Measurements from ENCODE around the gene EIF4G1.

Gene EIF4G1

DNA sequence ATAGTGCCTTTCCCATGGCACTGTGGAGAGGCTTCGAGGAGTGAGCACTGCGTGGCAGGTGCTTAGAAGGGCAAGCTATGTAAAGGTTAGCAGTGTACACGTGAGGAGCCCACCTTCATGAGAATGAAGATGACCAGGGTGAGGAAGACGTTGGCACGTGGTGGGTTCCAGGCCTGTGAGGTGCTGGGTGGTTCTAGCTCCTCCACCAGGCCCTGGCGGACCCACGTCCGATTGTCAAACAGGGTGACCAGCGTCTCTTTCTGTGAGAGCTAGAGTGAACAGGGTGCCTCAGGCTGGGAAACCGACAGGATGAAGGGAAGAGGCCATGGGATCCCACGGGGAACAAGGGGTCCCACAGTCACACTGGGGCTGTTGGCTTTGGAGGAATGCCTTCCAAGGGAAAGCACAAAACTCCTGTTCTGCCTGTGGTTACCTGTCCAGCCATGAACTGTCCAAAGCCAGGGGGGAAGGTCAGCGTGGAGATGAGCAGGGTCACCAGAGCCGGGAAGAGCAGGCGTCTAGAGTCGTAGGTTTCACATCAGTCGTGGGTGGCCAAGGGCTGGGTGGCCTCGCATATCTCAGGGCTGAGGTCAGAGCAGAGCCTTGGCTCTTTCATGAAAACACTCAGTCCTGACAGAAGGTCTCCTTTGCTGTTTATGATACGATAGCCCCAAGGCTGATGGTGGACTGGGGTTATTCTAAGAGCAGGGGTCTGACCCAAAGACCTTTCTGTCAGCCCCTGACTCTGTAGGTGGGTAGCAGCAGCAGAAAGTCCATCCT, 41.0 kb downstream of the EIF4G1 start:
- DNase-seq, result no peak
- Histone ChIP-seq H3K27me3 (ENCODE audit: insufficient read depth, low read depth, severe bottlenecking) (no peaks in the 10 kb centered on the region), H3K4me3 (ENCODE audit: low read depth, low read length) (no peak overlapping the region), H3K9me3 (ENCODE audit: severe bottlenecking) (no peaks in the 10 kb centered on the region), H3K36me3 (peaks cover 62% of the 10 kb centered on the region), H3K27ac (no peak overlapping the region)
- TF ChIP-seq CTCF (IDR thresholded peaks at IDR 0.05; ENCODE audit: low read depth, low read length), result no peak

- Histone ChIP-seq H3K4me3 (ENCODE audit: low read depth, low read length) (no peak overlapping the region), H3K27me3 (ENCODE audit: insufficient read depth, low read depth, severe bottlenecking) (no peaks in the 10 kb centered on the region), H3K9me3 (ENCODE audit: severe bottlenecking) (no peaks in the 10 kb centered on the region), H3K36me3 (peaks cover 45% of the 10 kb centered on the region), H3K27ac (no peak overlapping the region)
- TF ChIP-seq CTCF (IDR thresholded peaks at IDR 0.05; ENCODE audit: low read depth, low read length), result no peak
- DNase-seq, result no peak
Observed at GRCh38 chr3:184357248-184358123, 43.1 kb downstream of the EIF4G1 start.

GRCh38 chr3:184358124-184358767, 43.8 kb downstream of the EIF4G1 start:
- no peak for TF ChIP-seq CTCF (IDR thresholded peaks at IDR 0.05; ENCODE audit: low read depth, low read length)
- peaks cover 38% of the 10 kb centered on the region for H3K36me3 ChIP-seq

GRCh38 chr3:184358921-184359350, 44.5 kb downstream of the EIF4G1 start:
- peaks cover 31% of the 10 kb centered on the region for H3K36me3 ChIP-seq
- H3K27ac ChIP-seq, result peak overlapping the region; percentile 54
- no peaks in the 10 kb centered on the region for H3K9me3 ChIP-seq (ENCODE audit: severe bottlenecking)
- H3K4me3 ChIP-seq (ENCODE audit: low read depth, low read length), result no peak overlapping the region
- H3K27me3 ChIP-seq (ENCODE audit: insufficient read depth, low read depth, severe bottlenecking), result no peaks in the 10 kb centered on the region
- DNase-seq, result no peak
- no peak for TF ChIP-seq CTCF (IDR thresholded peaks at IDR 0.05; ENCODE audit: low read depth, low read length)

More at GRCh38 chr3:184358124-184358767, 43.8 kb downstream of the EIF4G1 start:
- Histone ChIP-seq H3K4me3 (ENCODE audit: low read depth, low read length) (no peak overlapping the region), H3K27ac (no peak overlapping the region), H3K9me3 (ENCODE audit: severe bottlenecking) (no peaks in the 10 kb centered on the region), H3K27me3 (ENCODE audit: insufficient read depth, low read depth, severe bottlenecking) (no peaks in the 10 kb centered on the region)
- DNase-seq, result no peak

DNA sequence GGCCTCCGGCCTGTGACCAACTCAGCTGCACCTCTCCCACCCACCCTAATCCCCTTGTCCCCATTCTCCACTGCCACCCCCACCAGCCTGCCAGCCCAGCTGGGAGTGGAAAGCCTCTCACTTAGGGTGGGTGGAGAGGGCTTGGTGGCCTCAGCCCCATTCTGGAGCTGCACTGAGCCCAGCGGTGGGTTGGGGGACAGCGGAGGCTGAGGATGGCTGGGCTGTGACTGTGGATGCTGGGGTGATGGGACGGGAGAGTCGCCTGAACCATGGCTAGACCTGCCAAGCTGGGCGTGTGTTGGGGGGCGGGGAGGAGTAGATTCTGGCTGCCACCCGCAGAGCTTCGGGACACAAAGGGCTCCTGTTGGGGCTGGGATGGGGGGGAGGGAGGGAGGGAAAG, 45.2 kb downstream of the EIF4G1 start:
- Histone ChIP-seq H3K4me3 (ENCODE audit: low read depth, low read length) (no peak overlapping the region), H3K27me3 (ENCODE audit: insufficient read depth, low read depth, severe bottlenecking) (no peaks in the 10 kb centered on the region), H3K9me3 (ENCODE audit: severe bottlenecking) (no peaks in the 10 kb centered on the region), H3K36me3 (peaks cover 33% of the 10 kb centered on the region), H3K27ac (no peak overlapping the region; the same call in 1 of the 2 replicates)
- TF ChIP-seq CTCF (IDR thresholded peaks at IDR 0.05; ENCODE audit: low read depth, low read length), result no peak
- no peak for DNase-seq
